ENCODE results near the gene CPVL. TPM values are rescaled to one million over a fixed set of nuclear protein-coding genes. Genes with fewer than 3 reads are reported as not detected.

Gene CPVL
- total and polyA plus RNA-seq, 2 experiments from 2014 or later = 31.9 to 37.8 TPM

GRCh38 chr7:29147821-29148220 is 1.5 kb upstream of the CPVL start (continued):
- TF ChIP-seq CTCF (conservative IDR thresholded peaks at IDR 0.05; ENCODE audit: low read depth in 2 of 2) (no peak), JUNB (IDR thresholded peaks at IDR 0.05; ENCODE audit: unreplicated experiment) (no peak)

- Histone ChIP-seq H3K4me2 (peak overlapping the region; percentile 97), H3K36me3 (ENCODE audit: insufficient read depth) (no peaks in the 10 kb centered on the region), H3K4me1 (ENCODE audit: insufficient read depth) (peaks cover 13% of the 10 kb centered on the region), H3F3A (replicated peaks; ENCODE audit: low read depth) (no peaks in the 10 kb centered on the region), H3K9me2 (ENCODE audit: insufficient read depth) (no peaks in the 10 kb centered on the region), H4K20me1 (replicated peaks; ENCODE audit: insufficient read depth) (no peaks in the 10 kb centered on the region), H3K79me2 (replicated peaks; ENCODE audit: insufficient read depth) (no peaks in the 10 kb centered on the region), H3K4me3 (peak overlapping the region; percentile 88), H2AFZ (peak overlapping the region; percentile 99), H3K27me3 (ENCODE audit: insufficient read depth) (peaks cover 20% of the 10 kb centered on the region), H3K27ac (ENCODE audit: low read depth) (no peak overlapping the region)
- H3K36me3 Mint-ChIP-seq (ENCODE audit: low read depth) = no peaks in the 10 kb centered on the region
- peaks cover 16% of the 10 kb centered on the region for H3K27me3 Mint-ChIP-seq (ENCODE audit: insufficient read depth, low read depth, poor library complexity)
- peaks cover 14% of the 10 kb centered on the region; the same call in 2 of the 3 replicates for H3K4me1 Mint-ChIP-seq
- H3K9me3 Mint-ChIP-seq = no peaks in the 10 kb centered on the region
- TF ChIP-seq CTCF (conservative IDR thresholded peaks at IDR 0.05; ENCODE audit: low read depth in 2 of 2) = 0 out of 4 replicates have a peak, but pooled peaks of 1 of the 2 experiments have one; percentile 16
- TF ChIP-seq POLR2AphosphoS5 (IDR thresholded peaks at IDR 0.05; ENCODE audit: low read depth) = no peak
- peak; percentile 43 for DNase-seq (ENCODE audit: low spot score)
- H3K4me3 Mint-ChIP-seq = peak overlapping the region; percentile 97
- no peak overlapping the region for H3K27ac Mint-ChIP-seq
- ATAC-seq = peak; percentile 60
Measured at GRCh38 chr7:29146888-29147609, 712 bp upstream of the CPVL start.

- peak; percentile 32 for DNase-seq (ENCODE audit: low spot score)
- H3K4me3 Mint-ChIP-seq = peak overlapping the region; percentile 97
- Histone ChIP-seq H2AFZ (peak overlapping the region; percentile 99), H3K4me1 (ENCODE audit: insufficient read depth) (peaks cover 13% of the 10 kb centered on the region), H3K9me2 (ENCODE audit: insufficient read depth) (no peaks in the 10 kb centered on the region), H3K79me2 (replicated peaks; ENCODE audit: insufficient read depth) (no peaks in the 10 kb centered on the region), H3K27ac (ENCODE audit: low read depth) (no peak overlapping the region), H4K20me1 (replicated peaks; ENCODE audit: insufficient read depth) (no peaks in the 10 kb centered on the region), H3K4me3 (peak overlapping the region; percentile 88), H3K36me3 (ENCODE audit: insufficient read depth) (no peaks in the 10 kb centered on the region), H3F3A (replicated peaks; ENCODE audit: low read depth) (no peaks in the 10 kb centered on the region), H3K4me2 (peak overlapping the region; percentile 97), H3K27me3 (ENCODE audit: insufficient read depth) (peaks cover 20% of the 10 kb centered on the region)
- no peaks in the 10 kb centered on the region for H3K9me3 Mint-ChIP-seq
- ATAC-seq = peak; percentile 15
- H3K36me3 Mint-ChIP-seq (ENCODE audit: low read depth) = no peaks in the 10 kb centered on the region
- peaks cover 16% of the 10 kb centered on the region for H3K27me3 Mint-ChIP-seq (ENCODE audit: insufficient read depth, low read depth, poor library complexity)
- peaks cover 16% of the 10 kb centered on the region; the same call in 2 of the 3 replicates for H3K4me1 Mint-ChIP-seq
- no peak overlapping the region for H3K27ac Mint-ChIP-seq
- TF ChIP-seq POLR2AphosphoS5 (IDR thresholded peaks at IDR 0.05; ENCODE audit: low read depth) (no peak), JUNB (IDR thresholded peaks at IDR 0.05; ENCODE audit: unreplicated experiment) (no peak), ZNF331 (CRISPR knock-in tag; IDR thresholded peaks at IDR 0.05; ENCODE audit: low read depth) (no peak), ETS1 (IDR thresholded peaks at IDR 0.05) (no peak), CTCF (conservative IDR thresholded peaks at IDR 0.05; ENCODE audit: low read depth in 2 of 2) (no peak)
Measured at GRCh38 chr7:29145553-29146056, 732 bp downstream of the CPVL start.
